ENCODE measurements around the gene NUP210L.

- TF ChIP-seq ZNF24 (tag by site-specific recombination; IDR thresholded peaks at IDR 0.05) = no peak
- TF ChIP-seq, protein P1, sequence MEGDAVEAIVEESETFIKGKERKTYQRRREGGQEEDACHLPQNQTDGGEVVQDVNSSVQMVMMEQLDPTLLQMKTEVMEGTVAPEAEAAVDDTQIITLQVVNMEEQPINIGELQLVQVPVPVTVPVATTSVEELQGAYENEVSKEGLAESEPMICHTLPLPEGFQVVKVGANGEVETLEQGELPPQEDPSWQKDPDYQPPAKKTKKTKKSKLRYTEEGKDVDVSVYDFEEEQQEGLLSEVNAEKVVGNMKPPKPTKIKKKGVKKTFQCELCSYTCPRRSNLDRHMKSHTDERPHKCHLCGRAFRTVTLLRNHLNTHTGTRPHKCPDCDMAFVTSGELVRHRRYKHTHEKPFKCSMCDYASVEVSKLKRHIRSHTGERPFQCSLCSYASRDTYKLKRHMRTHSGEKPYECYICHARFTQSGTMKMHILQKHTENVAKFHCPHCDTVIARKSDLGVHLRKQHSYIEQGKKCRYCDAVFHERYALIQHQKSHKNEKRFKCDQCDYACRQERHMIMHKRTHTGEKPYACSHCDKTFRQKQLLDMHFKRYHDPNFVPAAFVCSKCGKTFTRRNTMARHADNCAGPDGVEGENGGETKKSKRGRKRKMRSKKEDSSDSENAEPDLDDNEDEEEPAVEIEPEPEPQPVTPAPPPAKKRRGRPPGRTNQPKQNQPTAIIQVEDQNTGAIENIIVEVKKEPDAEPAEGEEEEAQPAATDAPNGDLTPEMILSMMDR (tag by site-specific recombination; IDR thresholded peaks at IDR 0.05) = no peak
- TF ChIP-seq ZNF211 (tag by site-specific recombination; IDR thresholded peaks at IDR 0.05; ENCODE audit: low read depth) = no peak
- TF ChIP-seq TCF7L2 (IDR thresholded peaks at IDR 0.05; ENCODE audit: borderline replicate concordance, low read depth, low read length) = no peak
- TF ChIP-seq GLI2 (tag by site-specific recombination; IDR thresholded peaks at IDR 0.05; ENCODE audit: borderline replicate concordance, low read depth) = no peak
- no peak for TF ChIP-seq PATZ1 (tag by site-specific recombination; IDR thresholded peaks at IDR 0.05)
- TF ChIP-seq KLF1 (tag by site-specific recombination; IDR thresholded peaks at IDR 0.05) = no peak
- no peak for TF ChIP-seq BCL11A (tag by site-specific recombination; IDR thresholded peaks at IDR 0.05; ENCODE audit: low read depth)
- no peak for TF ChIP-seq ZNF239 (tag by site-specific recombination; IDR thresholded peaks at IDR 0.05)
- no peak for TF ChIP-seq ZFP41 (tag by site-specific recombination; IDR thresholded peaks at IDR 0.05; ENCODE audit: borderline replicate concordance)
- TF ChIP-seq, protein P2, sequence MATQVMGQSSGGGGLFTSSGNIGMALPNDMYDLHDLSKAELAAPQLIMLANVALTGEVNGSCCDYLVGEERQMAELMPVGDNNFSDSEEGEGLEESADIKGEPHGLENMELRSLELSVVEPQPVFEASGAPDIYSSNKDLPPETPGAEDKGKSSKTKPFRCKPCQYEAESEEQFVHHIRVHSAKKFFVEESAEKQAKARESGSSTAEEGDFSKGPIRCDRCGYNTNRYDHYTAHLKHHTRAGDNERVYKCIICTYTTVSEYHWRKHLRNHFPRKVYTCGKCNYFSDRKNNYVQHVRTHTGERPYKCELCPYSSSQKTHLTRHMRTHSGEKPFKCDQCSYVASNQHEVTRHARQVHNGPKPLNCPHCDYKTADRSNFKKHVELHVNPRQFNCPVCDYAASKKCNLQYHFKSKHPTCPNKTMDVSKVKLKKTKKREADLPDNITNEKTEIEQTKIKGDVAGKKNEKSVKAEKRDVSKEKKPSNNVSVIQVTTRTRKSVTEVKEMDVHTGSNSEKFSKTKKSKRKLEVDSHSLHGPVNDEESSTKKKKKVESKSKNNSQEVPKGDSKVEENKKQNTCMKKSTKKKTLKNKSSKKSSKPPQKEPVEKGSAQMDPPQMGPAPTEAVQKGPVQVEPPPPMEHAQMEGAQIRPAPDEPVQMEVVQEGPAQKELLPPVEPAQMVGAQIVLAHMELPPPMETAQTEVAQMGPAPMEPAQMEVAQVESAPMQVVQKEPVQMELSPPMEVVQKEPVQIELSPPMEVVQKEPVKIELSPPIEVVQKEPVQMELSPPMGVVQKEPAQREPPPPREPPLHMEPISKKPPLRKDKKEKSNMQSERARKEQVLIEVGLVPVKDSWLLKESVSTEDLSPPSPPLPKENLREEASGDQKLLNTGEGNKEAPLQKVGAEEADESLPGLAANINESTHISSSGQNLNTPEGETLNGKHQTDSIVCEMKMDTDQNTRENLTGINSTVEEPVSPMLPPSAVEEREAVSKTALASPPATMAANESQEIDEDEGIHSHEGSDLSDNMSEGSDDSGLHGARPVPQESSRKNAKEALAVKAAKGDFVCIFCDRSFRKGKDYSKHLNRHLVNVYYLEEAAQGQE (tag by site-specific recombination; IDR thresholded peaks at IDR 0.05) = no peak
- TF ChIP-seq, protein P3, sequence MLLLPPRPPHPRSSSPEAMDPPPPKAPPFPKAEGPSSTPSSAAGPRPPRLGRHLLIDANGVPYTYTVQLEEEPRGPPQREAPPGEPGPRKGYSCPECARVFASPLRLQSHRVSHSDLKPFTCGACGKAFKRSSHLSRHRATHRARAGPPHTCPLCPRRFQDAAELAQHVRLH (tag by site-specific recombination; IDR thresholded peaks at IDR 0.05) = no peak
- no peak for TF ChIP-seq ZBTB1 (tag by site-specific recombination; IDR thresholded peaks at IDR 0.05)
- no peak for TF ChIP-seq SP7 (tag by site-specific recombination; IDR thresholded peaks at IDR 0.05)
Measured at GRCh38 chr1:154012129-154012528, 142.7 kb downstream of the NUP210L start.
